H9 (cell line): ENCODE data around the gene KRTAP12-1. TPM values are rescaled to one million over a fixed set of nuclear protein-coding genes. Genes with fewer than 3 reads are reported as not detected.

Experiments used
- DNase-seq: peaks from one replicate; pipeline ENCODE4 v3.0.0-alpha.2; 2017
- H2AFZ ChIP-seq: one replicate; pipeline ENCODE4 v1.6.1; 2013; ENCODE audit warnings: mild to moderate bottlenecking, low read length, control low read depth, moderate library complexity
- H2AK5ac ChIP-seq: 2 replicates; pipeline ENCODE4 v1.6.1; 2013; ENCODE audit warnings: low read length, control low read depth, mixed read lengths; ENCODE audit not compliant: insufficient read length
- H2BK120ac ChIP-seq: one replicate; pipeline ENCODE4 v1.6.1; 2013; ENCODE audit warnings: low read depth, mild to moderate bottlenecking, low read length, control low read depth, inconsistent platforms; ENCODE audit not compliant: poor library complexity, severe bottlenecking
- H2BK12ac ChIP-seq: 2 replicates; pipeline ENCODE4 v1.6.1; 2013; ENCODE audit warnings: low read length, control low read depth, mixed read lengths, low read depth; ENCODE audit not compliant: insufficient read length
- H2BK15ac ChIP-seq: 2 replicates; pipeline ENCODE4 v1.6.1; 2013; ENCODE audit warnings: low read depth, low read length, control low read depth
- H2BK20ac ChIP-seq: one replicate; pipeline ENCODE4 v1.6.1; 2013; ENCODE audit warnings: low read depth, mild to moderate bottlenecking, low read length, control low read depth, inconsistent platforms; ENCODE audit not compliant: poor library complexity, severe bottlenecking
- H2BK5ac ChIP-seq: 2 replicates; pipeline ENCODE4 v1.6.1; 2013; ENCODE audit warnings: low read length, control low read depth, mixed read lengths; ENCODE audit not compliant: insufficient read length
- H3K14ac ChIP-seq: 2 replicates; pipeline ENCODE4 v1.6.1; 2013; ENCODE audit warnings: low read length, control low read depth; ENCODE audit not compliant: insufficient read depth
- H3K18ac ChIP-seq: 2 replicates; pipeline ENCODE4 v1.6.1; 2013; ENCODE audit warnings: low read depth, mild to moderate bottlenecking, mixed read lengths, low read length, control low read depth; ENCODE audit not compliant: insufficient read length
- H3K23ac ChIP-seq: 2 replicates; pipeline ENCODE4 v1.6.1; 2013; ENCODE audit warnings: low read length, control low read depth, mixed read lengths, low read depth; ENCODE audit not compliant: insufficient read length
- H3K23me2 ChIP-seq: 2 replicates; pipeline ENCODE4 v1.6.1; 2013; ENCODE audit warnings: low read depth, mild to moderate bottlenecking, mixed read lengths, low read length, control low read depth; ENCODE audit not compliant: insufficient read length, poor library complexity, severe bottlenecking
- H3K27ac ChIP-seq: 2 replicates; pipeline ENCODE4 v1.5.1; 2013; ENCODE audit warnings: low read length, control low read depth, mixed read lengths, low read depth; ENCODE audit not compliant: insufficient read length
- H3K27me3 ChIP-seq: 2 replicates; pipeline ENCODE4 v1.6.1; 2013; ENCODE audit warnings: low read length, control low read depth, inconsistent platforms; ENCODE audit not compliant: insufficient read depth
- H3K4ac ChIP-seq: 2 replicates; pipeline ENCODE4 v1.6.1; 2013; ENCODE audit warnings: low read depth, mild to moderate bottlenecking, control low read depth, inconsistent platforms, low read length, moderate library complexity
- H3K4me1 ChIP-seq: 2 replicates; pipeline ENCODE4 v1.6.1; 2013; ENCODE audit warnings: low read length, control low read depth, inconsistent platforms; ENCODE audit not compliant: insufficient read depth
- H3K4me2 ChIP-seq: 2 replicates; pipeline ENCODE4 v1.6.1; 2013; ENCODE audit warnings: low read length, control low read depth, mixed read lengths; ENCODE audit not compliant: insufficient read length, insufficient read depth
- H3K56ac ChIP-seq: 2 replicates; pipeline ENCODE4 v1.6.1; 2013; ENCODE audit warnings: low read depth, mild to moderate bottlenecking, mixed read lengths, low read length, control low read depth; ENCODE audit not compliant: insufficient read length
- H3K79me1 ChIP-seq: 2 replicates; pipeline ENCODE4 v1.6.1; 2013; ENCODE audit warnings: low read depth, mild to moderate bottlenecking, moderate library complexity, low read length, control low read depth, inconsistent platforms; ENCODE audit not compliant: insufficient read depth, poor library complexity, severe bottlenecking
- H3K79me2 ChIP-seq: 2 replicates; pipeline ENCODE4 v1.6.1; 2013; ENCODE audit warnings: low read length, control low read depth, inconsistent platforms; ENCODE audit not compliant: insufficient read depth
- H3K9ac ChIP-seq: 2 replicates; pipeline ENCODE4 v1.6.1; 2013; ENCODE audit warnings: low read length, control low read depth, mixed read lengths; ENCODE audit not compliant: insufficient read length; ENCODE audit errors: extremely low read depth
- H3K9me3 ChIP-seq: one replicate; pipeline ENCODE4 v1.6.1; 2013; ENCODE audit warnings: low read depth, low read length, inconsistent platforms; ENCODE audit not compliant: control insufficient read depth
- H3T11ph ChIP-seq: one replicate; pipeline ENCODE4 v1.6.1; 2013; ENCODE audit warnings: mild to moderate bottlenecking, low read length, control low read depth, inconsistent platforms
- H4K20me1 ChIP-seq: one replicate; pipeline ENCODE4 v1.6.1; 2013; ENCODE audit not compliant: control insufficient read depth, insufficient read length, insufficient read depth
- H4K5ac ChIP-seq: 2 replicates; pipeline ENCODE4 v1.6.1; 2013; ENCODE audit warnings: low read depth, mild to moderate bottlenecking, mixed read lengths, low read length, control low read depth; ENCODE audit not compliant: insufficient read length
- H4K8ac ChIP-seq: replicated peaks from 2 replicates; pipeline ENCODE4 v1.6.1; 2013; ENCODE audit warnings: low read length, control low read depth, mixed read lengths, low read depth; ENCODE audit not compliant: insufficient read length
- H4K91ac ChIP-seq: 2 replicates; pipeline ENCODE4 v1.6.1; 2013; ENCODE audit warnings: low read depth, mild to moderate bottlenecking, moderate library complexity, mixed read lengths, low read length, control low read depth; ENCODE audit not compliant: insufficient read length
- H3K27ac Mint-ChIP-seq, 3 experiments: 2 replicates in 2 of 3; 3 replicates in 1 of 3; pipeline ENCODE4 v1.8.0; 2020 to 2021; ENCODE audit warnings: mixed read lengths in 3 of 3, mild to moderate bottlenecking in 1 of 3, moderate library complexity in 1 of 3
- H3K27me3 Mint-ChIP-seq: 2 replicates; pipeline ENCODE4 v1.8.0; 2021; ENCODE audit warnings: low read depth, mild to moderate bottlenecking, moderate library complexity, mixed read lengths
- H3K36me3 Mint-ChIP-seq, 3 experiments: 2 replicates in 2 of 3; 3 replicates in 1 of 3; pipeline ENCODE4 v1.8.0; 2020 to 2021; ENCODE audit warnings: low read depth in 3 of 3, mixed read lengths in 3 of 3; ENCODE audit not compliant: insufficient read depth in 1 of 3
- H3K4me1 Mint-ChIP-seq, 2 experiments: 2 replicates each; pipeline ENCODE4 v1.8.0; 2020; ENCODE audit warnings: mixed read lengths in 2 of 2
- H3K4me3 Mint-ChIP-seq, 2 experiments: 2 replicates in 1 of 2; 3 replicates in 1 of 2; pipeline ENCODE4 v1.8.0; 2020 to 2021; ENCODE audit warnings: mild to moderate bottlenecking in 2 of 2, mixed read lengths in 2 of 2, moderate library complexity in 1 of 2
- H3K9me3 Mint-ChIP-seq, 2 experiments: 2 replicates in 1 of 2; 3 replicates in 1 of 2; pipeline ENCODE4 v1.8.0; 2020; ENCODE audit warnings: mild to moderate bottlenecking in 2 of 2, mixed read lengths in 2 of 2, moderate library complexity in 1 of 2
- WGBS: extraction: QIAGEN DNeasy Blood & Tissue Kit; methylation state at CpG from one replicate; pipeline ENCODE4 v1.1.7; 2013; ENCODE audit warnings: missing lambda C conversion rate, low lambda C conversion rate, mixed read lengths; ENCODE audit not compliant: insufficient read length; ENCODE audit errors: extremely low coverage; 5-methylcytosine and 5-hydroxymethylcytosine counted together
- total RNA-seq: library from RNA; stranded (reverse); gene quantifications from 2 replicates; pipeline ENCODE4 v1.2.1, GENCODE V29; 2021
- TF ChIP-seq, protein P1 (sequence below): fragments of 200-600 bp; sonication (generic); conservative IDR thresholded peaks from 3 replicates; pipeline ENCODE4 v1.8.0; 2021; ENCODE audit warnings: antibody characterized with exemption, mild to moderate bottlenecking

KRTAP12-1 gene
- total RNA-seq, 1 experiment from 2014 or later, result not detected

GRCh38 chr21:44700101-44701022 lies 18.4 kb upstream of the KRTAP12-1 start:
- WGBS, result no CpG with 5 or more reads among the region's 21 CpGs
- no peak overlapping the region for H3K23ac ChIP-seq
- Mint-ChIP-seq H3K36me3 (no peaks in the 10 kb centered on the region; a peak in 1 of 7 replicates), H3K27ac (no peak overlapping the region; a peak in 1 of 7 replicates), H3K4me3 (no peak overlapping the region), H3K27me3 (peaks cover 16% of the 10 kb centered on the region), H3K9me3 (no peaks in the 10 kb centered on the region; a peak in 1 of 5 replicates), H3K4me1 (peaks cover 80 to 87% of the 10 kb centered on the region in 2 experiments)
- no peaks in the 10 kb centered on the region for H3K9me3 ChIP-seq
- no peak overlapping the region for H4K91ac ChIP-seq
- TF ChIP-seq, protein P1, sequence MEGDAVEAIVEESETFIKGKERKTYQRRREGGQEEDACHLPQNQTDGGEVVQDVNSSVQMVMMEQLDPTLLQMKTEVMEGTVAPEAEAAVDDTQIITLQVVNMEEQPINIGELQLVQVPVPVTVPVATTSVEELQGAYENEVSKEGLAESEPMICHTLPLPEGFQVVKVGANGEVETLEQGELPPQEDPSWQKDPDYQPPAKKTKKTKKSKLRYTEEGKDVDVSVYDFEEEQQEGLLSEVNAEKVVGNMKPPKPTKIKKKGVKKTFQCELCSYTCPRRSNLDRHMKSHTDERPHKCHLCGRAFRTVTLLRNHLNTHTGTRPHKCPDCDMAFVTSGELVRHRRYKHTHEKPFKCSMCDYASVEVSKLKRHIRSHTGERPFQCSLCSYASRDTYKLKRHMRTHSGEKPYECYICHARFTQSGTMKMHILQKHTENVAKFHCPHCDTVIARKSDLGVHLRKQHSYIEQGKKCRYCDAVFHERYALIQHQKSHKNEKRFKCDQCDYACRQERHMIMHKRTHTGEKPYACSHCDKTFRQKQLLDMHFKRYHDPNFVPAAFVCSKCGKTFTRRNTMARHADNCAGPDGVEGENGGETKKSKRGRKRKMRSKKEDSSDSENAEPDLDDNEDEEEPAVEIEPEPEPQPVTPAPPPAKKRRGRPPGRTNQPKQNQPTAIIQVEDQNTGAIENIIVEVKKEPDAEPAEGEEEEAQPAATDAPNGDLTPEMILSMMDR, result no peak
- no peak overlapping the region for H3K4ac ChIP-seq
- H3K56ac ChIP-seq, result no peak overlapping the region
- H3K27ac ChIP-seq, result no peak overlapping the region
- H3K27me3 ChIP-seq, result no peaks in the 10 kb centered on the region; the same call in 1 of the 2 replicates
- DNase-seq, result no peak
- no peak overlapping the region for H3K18ac ChIP-seq
- H2BK15ac ChIP-seq, result no peak overlapping the region
- H2AFZ ChIP-seq, result no peak overlapping the region
- no peak overlapping the region for H3T11ph ChIP-seq
- no peaks in the 10 kb centered on the region for H4K20me1 ChIP-seq
- H3K23me2 ChIP-seq, result no peaks in the 10 kb centered on the region
- no peak overlapping the region for H4K5ac ChIP-seq
- H3K4me1 ChIP-seq, result peaks cover 13% of the 10 kb centered on the region; the same call in 1 of the 2 replicates
- H3K14ac ChIP-seq, result no peak overlapping the region; the same call in 1 of the 2 replicates
- H3K9ac ChIP-seq, result no peak overlapping the region
- H3K4me2 ChIP-seq, result no peak overlapping the region
- H2AK5ac ChIP-seq, result no peak overlapping the region
- H2BK20ac ChIP-seq, result no peak overlapping the region
- no peaks in the 10 kb centered on the region for H3K79me1 ChIP-seq
- no peaks in the 10 kb centered on the region for H3K79me2 ChIP-seq
- H2BK5ac ChIP-seq, result no peak overlapping the region
- no peak overlapping the region for H2BK12ac ChIP-seq
- H4K8ac ChIP-seq, result no peak overlapping the region
- no peak overlapping the region for H2BK120ac ChIP-seq
